H9 (cell line): ENCODE measurements around the gene MAP3K19. TPM values are rescaled to one million over a fixed set of nuclear protein-coding genes. Genes with fewer than 3 reads are reported as not detected.

ENCODE experiments used
- DNase-seq: peaks from one replicate; pipeline ENCODE4 v3.0.0-alpha.2; 2017
- H2AFZ ChIP-seq: one replicate; pipeline ENCODE4 v1.6.1; 2013; ENCODE audit warnings: mild to moderate bottlenecking, low read length, control low read depth, moderate library complexity
- H2AK5ac ChIP-seq: 2 replicates; pipeline ENCODE4 v1.6.1; 2013; ENCODE audit warnings: low read length, control low read depth, mixed read lengths; ENCODE audit not compliant: insufficient read length
- H2BK120ac ChIP-seq: one replicate; pipeline ENCODE4 v1.6.1; 2013; ENCODE audit warnings: low read depth, mild to moderate bottlenecking, low read length, control low read depth, inconsistent platforms; ENCODE audit not compliant: poor library complexity, severe bottlenecking
- H2BK12ac ChIP-seq: 2 replicates; pipeline ENCODE4 v1.6.1; 2013; ENCODE audit warnings: low read length, control low read depth, mixed read lengths, low read depth; ENCODE audit not compliant: insufficient read length
- H2BK15ac ChIP-seq: 2 replicates; pipeline ENCODE4 v1.6.1; 2013; ENCODE audit warnings: low read depth, low read length, control low read depth
- H2BK20ac ChIP-seq: one replicate; pipeline ENCODE4 v1.6.1; 2013; ENCODE audit warnings: low read depth, mild to moderate bottlenecking, low read length, control low read depth, inconsistent platforms; ENCODE audit not compliant: poor library complexity, severe bottlenecking
- H2BK5ac ChIP-seq: 2 replicates; pipeline ENCODE4 v1.6.1; 2013; ENCODE audit warnings: low read length, control low read depth, mixed read lengths; ENCODE audit not compliant: insufficient read length
- H3K14ac ChIP-seq: 2 replicates; pipeline ENCODE4 v1.6.1; 2013; ENCODE audit warnings: low read length, control low read depth; ENCODE audit not compliant: insufficient read depth
- H3K18ac ChIP-seq: 2 replicates; pipeline ENCODE4 v1.6.1; 2013; ENCODE audit warnings: low read depth, mild to moderate bottlenecking, mixed read lengths, low read length, control low read depth; ENCODE audit not compliant: insufficient read length
- H3K23ac ChIP-seq: 2 replicates; pipeline ENCODE4 v1.6.1; 2013; ENCODE audit warnings: low read length, control low read depth, mixed read lengths, low read depth; ENCODE audit not compliant: insufficient read length
- H3K23me2 ChIP-seq: 2 replicates; pipeline ENCODE4 v1.6.1; 2013; ENCODE audit warnings: low read depth, mild to moderate bottlenecking, mixed read lengths, low read length, control low read depth; ENCODE audit not compliant: insufficient read length, poor library complexity, severe bottlenecking
- H3K27ac ChIP-seq: 2 replicates; pipeline ENCODE4 v1.5.1; 2013; ENCODE audit warnings: low read length, control low read depth, mixed read lengths, low read depth; ENCODE audit not compliant: insufficient read length
- H3K27me3 ChIP-seq: 2 replicates; pipeline ENCODE4 v1.6.1; 2013; ENCODE audit warnings: low read length, control low read depth, inconsistent platforms; ENCODE audit not compliant: insufficient read depth
- H3K4ac ChIP-seq: 2 replicates; pipeline ENCODE4 v1.6.1; 2013; ENCODE audit warnings: low read depth, mild to moderate bottlenecking, control low read depth, inconsistent platforms, low read length, moderate library complexity
- H3K4me1 ChIP-seq: 2 replicates; pipeline ENCODE4 v1.6.1; 2013; ENCODE audit warnings: low read length, control low read depth, inconsistent platforms; ENCODE audit not compliant: insufficient read depth
- H3K4me2 ChIP-seq: 2 replicates; pipeline ENCODE4 v1.6.1; 2013; ENCODE audit warnings: low read length, control low read depth, mixed read lengths; ENCODE audit not compliant: insufficient read length, insufficient read depth
- H3K56ac ChIP-seq: 2 replicates; pipeline ENCODE4 v1.6.1; 2013; ENCODE audit warnings: low read depth, mild to moderate bottlenecking, mixed read lengths, low read length, control low read depth; ENCODE audit not compliant: insufficient read length
- H3K79me1 ChIP-seq: 2 replicates; pipeline ENCODE4 v1.6.1; 2013; ENCODE audit warnings: low read depth, mild to moderate bottlenecking, moderate library complexity, low read length, control low read depth, inconsistent platforms; ENCODE audit not compliant: insufficient read depth, poor library complexity, severe bottlenecking
- H3K79me2 ChIP-seq: 2 replicates; pipeline ENCODE4 v1.6.1; 2013; ENCODE audit warnings: low read length, control low read depth, inconsistent platforms; ENCODE audit not compliant: insufficient read depth
- H3K9ac ChIP-seq: 2 replicates; pipeline ENCODE4 v1.6.1; 2013; ENCODE audit warnings: low read length, control low read depth, mixed read lengths; ENCODE audit not compliant: insufficient read length; ENCODE audit errors: extremely low read depth
- H3K9me3 ChIP-seq: one replicate; pipeline ENCODE4 v1.6.1; 2013; ENCODE audit warnings: low read depth, low read length, inconsistent platforms; ENCODE audit not compliant: control insufficient read depth
- H3T11ph ChIP-seq: one replicate; pipeline ENCODE4 v1.6.1; 2013; ENCODE audit warnings: mild to moderate bottlenecking, low read length, control low read depth, inconsistent platforms
- H4K20me1 ChIP-seq: one replicate; pipeline ENCODE4 v1.6.1; 2013; ENCODE audit not compliant: control insufficient read depth, insufficient read length, insufficient read depth
- H4K5ac ChIP-seq: 2 replicates; pipeline ENCODE4 v1.6.1; 2013; ENCODE audit warnings: low read depth, mild to moderate bottlenecking, mixed read lengths, low read length, control low read depth; ENCODE audit not compliant: insufficient read length
- H4K8ac ChIP-seq: replicated peaks from 2 replicates; pipeline ENCODE4 v1.6.1; 2013; ENCODE audit warnings: low read length, control low read depth, mixed read lengths, low read depth; ENCODE audit not compliant: insufficient read length
- H4K91ac ChIP-seq: 2 replicates; pipeline ENCODE4 v1.6.1; 2013; ENCODE audit warnings: low read depth, mild to moderate bottlenecking, moderate library complexity, mixed read lengths, low read length, control low read depth; ENCODE audit not compliant: insufficient read length
- H3K27ac Mint-ChIP-seq, 3 experiments: 2 replicates in 2 of 3; 3 replicates in 1 of 3; pipeline ENCODE4 v1.8.0; 2020 to 2021; ENCODE audit warnings: mixed read lengths in 3 of 3, mild to moderate bottlenecking in 1 of 3, moderate library complexity in 1 of 3
- H3K27me3 Mint-ChIP-seq: 2 replicates; pipeline ENCODE4 v1.8.0; 2021; ENCODE audit warnings: low read depth, mild to moderate bottlenecking, moderate library complexity, mixed read lengths
- H3K36me3 Mint-ChIP-seq, 3 experiments: 2 replicates in 2 of 3; 3 replicates in 1 of 3; pipeline ENCODE4 v1.8.0; 2020 to 2021; ENCODE audit warnings: low read depth in 3 of 3, mixed read lengths in 3 of 3; ENCODE audit not compliant: insufficient read depth in 1 of 3
- H3K4me1 Mint-ChIP-seq, 2 experiments: 2 replicates each; pipeline ENCODE4 v1.8.0; 2020; ENCODE audit warnings: mixed read lengths in 2 of 2
- H3K4me3 Mint-ChIP-seq, 2 experiments: 2 replicates in 1 of 2; 3 replicates in 1 of 2; pipeline ENCODE4 v1.8.0; 2020 to 2021; ENCODE audit warnings: mild to moderate bottlenecking in 2 of 2, mixed read lengths in 2 of 2, moderate library complexity in 1 of 2
- H3K9me3 Mint-ChIP-seq, 2 experiments: 2 replicates in 1 of 2; 3 replicates in 1 of 2; pipeline ENCODE4 v1.8.0; 2020; ENCODE audit warnings: mild to moderate bottlenecking in 2 of 2, mixed read lengths in 2 of 2, moderate library complexity in 1 of 2
- WGBS: extraction: QIAGEN DNeasy Blood & Tissue Kit; methylation state at CpG from one replicate; pipeline ENCODE4 v1.1.7; 2013; ENCODE audit warnings: missing lambda C conversion rate, low lambda C conversion rate, mixed read lengths; ENCODE audit not compliant: insufficient read length; ENCODE audit errors: extremely low coverage; 5-methylcytosine and 5-hydroxymethylcytosine counted together
- total RNA-seq: library from RNA; stranded (reverse); gene quantifications from 2 replicates; pipeline ENCODE4 v1.2.1, GENCODE V29; 2021
- TF ChIP-seq, protein P1 (sequence below): fragments of 200-600 bp; sonication (generic); conservative IDR thresholded peaks from 3 replicates; pipeline ENCODE4 v1.8.0; 2021; ENCODE audit warnings: antibody characterized with exemption, mild to moderate bottlenecking

The MAP3K19 gene
- total RNA-seq, 1 experiment from 2014 or later, result not detected

DNA sequence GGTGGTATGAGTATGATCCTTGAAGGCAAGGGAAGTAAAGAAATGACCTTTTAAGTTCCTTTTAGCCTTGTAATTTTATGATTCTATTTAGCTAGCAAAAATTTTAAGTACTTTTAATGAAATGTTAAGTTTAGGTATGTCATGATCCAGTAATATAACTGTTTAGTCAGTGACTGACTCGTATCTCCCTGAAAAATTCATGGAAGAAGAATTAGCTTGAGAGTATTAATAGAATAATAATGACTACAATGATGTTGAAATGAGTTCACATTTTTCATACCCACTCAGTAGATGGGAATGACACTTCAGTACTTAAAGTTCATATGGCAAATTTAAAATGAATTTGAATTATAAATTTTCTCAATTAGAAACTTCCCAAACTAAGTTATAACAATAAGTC lies 19.5 kb upstream of the MAP3K19 start:
- Histone ChIP-seq H3K23ac (no peak overlapping the region), H2BK5ac (no peak overlapping the region), H4K5ac (no peak overlapping the region), H2BK12ac (no peak overlapping the region), H2AFZ (no peak overlapping the region), H3K9ac (no peak overlapping the region), H3K79me1 (peaks cover 5% of the 10 kb centered on the region), H2AK5ac (no peak overlapping the region), H4K8ac (no peak overlapping the region), H3K79me2 (peaks cover 4% of the 10 kb centered on the region; the same call in 1 of the 2 replicates), H3K14ac (no peak overlapping the region), H2BK120ac (no peak overlapping the region), H3K4ac (no peak overlapping the region), H4K20me1 (no peaks in the 10 kb centered on the region), H2BK15ac (no peak overlapping the region), H2BK20ac (no peak overlapping the region), H4K91ac (no peak overlapping the region), H3K4me1 (no peaks in the 10 kb centered on the region), H3K27me3 (no peaks in the 10 kb centered on the region), H3K4me2 (no peak overlapping the region), H3K9me3 (peaks cover 15% of the 10 kb centered on the region), H3K23me2 (no peaks in the 10 kb centered on the region), H3K56ac (no peak overlapping the region), H3K18ac (no peak overlapping the region), H3K27ac (no peak overlapping the region), H3T11ph (no peak overlapping the region)
- WGBS, result no CpG with 5 or more reads among the region's 1 CpG
- H3K36me3 Mint-ChIP-seq, result peaks cover 40 to 58% (median 54%) of the 10 kb centered on the region in 3 experiments
- TF ChIP-seq, protein P1, sequence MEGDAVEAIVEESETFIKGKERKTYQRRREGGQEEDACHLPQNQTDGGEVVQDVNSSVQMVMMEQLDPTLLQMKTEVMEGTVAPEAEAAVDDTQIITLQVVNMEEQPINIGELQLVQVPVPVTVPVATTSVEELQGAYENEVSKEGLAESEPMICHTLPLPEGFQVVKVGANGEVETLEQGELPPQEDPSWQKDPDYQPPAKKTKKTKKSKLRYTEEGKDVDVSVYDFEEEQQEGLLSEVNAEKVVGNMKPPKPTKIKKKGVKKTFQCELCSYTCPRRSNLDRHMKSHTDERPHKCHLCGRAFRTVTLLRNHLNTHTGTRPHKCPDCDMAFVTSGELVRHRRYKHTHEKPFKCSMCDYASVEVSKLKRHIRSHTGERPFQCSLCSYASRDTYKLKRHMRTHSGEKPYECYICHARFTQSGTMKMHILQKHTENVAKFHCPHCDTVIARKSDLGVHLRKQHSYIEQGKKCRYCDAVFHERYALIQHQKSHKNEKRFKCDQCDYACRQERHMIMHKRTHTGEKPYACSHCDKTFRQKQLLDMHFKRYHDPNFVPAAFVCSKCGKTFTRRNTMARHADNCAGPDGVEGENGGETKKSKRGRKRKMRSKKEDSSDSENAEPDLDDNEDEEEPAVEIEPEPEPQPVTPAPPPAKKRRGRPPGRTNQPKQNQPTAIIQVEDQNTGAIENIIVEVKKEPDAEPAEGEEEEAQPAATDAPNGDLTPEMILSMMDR, result no peak
- peaks cover 30 to 38% of the 10 kb centered on the region in 2 experiments for H3K9me3 Mint-ChIP-seq
- H3K4me3 Mint-ChIP-seq, result no peak overlapping the region
- H3K27me3 Mint-ChIP-seq, result peaks cover 1% of the 10 kb centered on the region; the same call in 1 of the 2 replicates
- no peak for DNase-seq
- no peak overlapping the region for H3K27ac Mint-ChIP-seq
- H3K4me1 Mint-ChIP-seq, result no peaks in the 10 kb centered on the region
